HCT116 (cell line): ENCODE measurements around the gene MBNL2. TPM values are rescaled to one million over a fixed set of nuclear protein-coding genes. Genes with fewer than 3 reads are reported as not detected.

Experiments
- ATAC-seq: fragments of 200-7000 bp; cut with Tn5 transposase; 2 replicates; pipeline ENCODE4 v1.9.1; 2020; ENCODE audit warnings: mild to moderate bottlenecking, moderate library complexity
- BruUV-seq: library from RNA; stranded (reverse); fragments of 400-500 nt; replicated peaks from 2 replicates; lab custom pipeline; 2021; lab: Mats Ljungman, UMichigan
- CTCF ChIA-PET: fragments of 300-600 bp; sonication (Branson Sonifier 250); formaldehyde crosslinking; loops from one replicate; lab custom pipeline; 2021; ENCODE audit warnings: antibody characterized with exemption; lab: Charles Lee
- POLR2A ChIA-PET: fragments of 300-600, 350-600 bp; sonication (Branson Sonifier 250); formaldehyde crosslinking; loops from one replicate; lab custom pipeline; 2021; ENCODE audit warnings: antibody characterized with exemption; lab: Charles Lee
- RAD21 ChIA-PET, 2 experiments: fragments of 300-600 bp; sonication (Branson Sonifier 250); formaldehyde crosslinking; loops; one replicate each; lab custom pipeline; 2023; ENCODE audit warnings: low total read pairs in 2 of 2; ENCODE audit not compliant: uncharacterized antibody in 2 of 2, unreplicated experiment in 2 of 2, low non-redundant PET in 1 of 2; lab: Charles Lee
- DNase-seq: peaks from one replicate; pipeline ENCODE4 v3.0.0-alpha.2; 2010; ENCODE audit warnings: low read depth, low spot score
- H2AFZ ChIP-seq: fragments of 200-600 bp; shearing (Covaris generic), sonication (generic); 2 replicates; pipeline ENCODE4 v1.6.1; 2017; ENCODE audit warnings: low read depth, mixed run types, mixed read lengths, antibody characterized with exemption, low read length; ENCODE audit not compliant: poor library complexity, severe bottlenecking
- H3K27ac ChIP-seq: 2 replicates; pipeline ENCODE4 v1.5.1; 2012; ENCODE audit warnings: low read depth, low read length
- H3K27me3 ChIP-seq: fragments of 200-600 bp; sonication (generic); 2 replicates; pipeline ENCODE4 v1.6.1; 2016; ENCODE audit warnings: mixed run types, low read length, mixed read lengths; ENCODE audit not compliant: insufficient read depth
- H3K36me3 ChIP-seq, 2 experiments: fragments of 200-500 bp in 1 of 2; fragments of 200-600 bp in 1 of 2; sonication (Bioruptor generic) in 1 of 2; sonication (generic) in 1 of 2; 2 replicates each; pipeline versions ENCODE4 v1.5.1 to v1.6.1; 2014 to 2016; ENCODE audit warnings: low read length in 2 of 2, inconsistent platforms in 1 of 2, mixed read lengths in 1 of 2, mixed run types in 1 of 2; ENCODE audit not compliant: insufficient read depth in 2 of 2, control insufficient read depth in 1 of 2
- H3K4me1 ChIP-seq, 2 experiments: fragments of 200-600 bp in 1 of 2; sonication (generic) in 1 of 2; 2 replicates each; pipeline versions ENCODE4 v1.5.1 to v1.6.1; 2012 to 2017; ENCODE audit warnings: low read length in 2 of 2, inconsistent platforms in 1 of 2, mild to moderate bottlenecking in 1 of 2, mixed read lengths in 1 of 2, mixed run types in 1 of 2, moderate library complexity in 1 of 2; ENCODE audit not compliant: insufficient read depth in 2 of 2, control insufficient read depth in 1 of 2
- H3K4me2 ChIP-seq: fragments of 200-600 bp; sonication (generic); 2 replicates; pipeline ENCODE4 v1.6.1; 2017; ENCODE audit warnings: mixed run types, low read length, mixed read lengths
- H3K4me3 ChIP-seq, 2 experiments: fragments of 200-600 bp in 1 of 2; sonication (generic) in 1 of 2; replicated peaks in 1 of 2; 2 replicates each; pipeline ENCODE4 v1.5.1; 2011 to 2016; ENCODE audit warnings: low read length in 2 of 2, control low read depth in 1 of 2, low read depth in 1 of 2, mild to moderate bottlenecking in 1 of 2, mixed read lengths in 1 of 2, mixed run types in 1 of 2
- H3K79me2 ChIP-seq: fragments of 200-600 bp; sonication (generic); 2 replicates; pipeline ENCODE4 v1.6.1; 2017; ENCODE audit warnings: mild to moderate bottlenecking, mixed run types, low read length, moderate library complexity, mixed read lengths; ENCODE audit not compliant: insufficient read depth
- H3K9ac ChIP-seq: fragments of 200-600 bp; sonication (generic); 2 replicates; pipeline ENCODE4 v1.6.1; 2016; ENCODE audit warnings: low read length, mixed read lengths
- H3K9me2 ChIP-seq: fragments of 200-600 bp; sonication (generic), shearing (Covaris generic); 2 replicates; pipeline ENCODE4 v1.6.1; 2017; ENCODE audit warnings: mixed run types, mild to moderate bottlenecking, moderate library complexity; ENCODE audit not compliant: insufficient read depth
- H3K9me3 ChIP-seq, 2 experiments: fragments of 200-500 bp in 1 of 2; fragments of 200-600 bp in 1 of 2; sonication (Bioruptor generic) in 1 of 2; sonication (generic) in 1 of 2; 2 replicates each; pipeline ENCODE4 v1.6.1; 2014 to 2017; ENCODE audit warnings: low read length in 2 of 2, mixed read lengths in 2 of 2, inconsistent platforms in 1 of 2, low read depth in 1 of 2, mild to moderate bottlenecking in 1 of 2, mixed run types in 1 of 2, moderate library complexity in 1 of 2; ENCODE audit not compliant: control insufficient read depth in 1 of 2, insufficient read depth in 1 of 2
- H4K20me1 ChIP-seq: fragments of 200-600 bp; sonication (generic), shearing (Covaris generic); 2 replicates; pipeline ENCODE4 v1.6.1; 2017; ENCODE audit warnings: mixed run types, mild to moderate bottlenecking, moderate library complexity; ENCODE audit not compliant: insufficient read depth
- CBX3 ChIP-seq: IDR thresholded peaks from 2 replicates; pipeline ENCODE4 v1.6.1; 2012; ENCODE audit warnings: low read depth
- CEBPB ChIP-seq: IDR thresholded peaks from 2 replicates; pipeline ENCODE4 v1.6.1; 2012; ENCODE audit warnings: low read depth
- EZH2phosphoT487 ChIP-seq: fragments of 200-600 bp; IDR thresholded peaks from 2 replicates; pipeline ENCODE4 v1.6.1; 2018; ENCODE audit warnings: antibody characterized with exemption, borderline replicate concordance
- POLR2AphosphoS5 ChIP-seq: IDR thresholded peaks from 2 replicates; pipeline ENCODE4 v1.6.1; 2011; ENCODE audit warnings: mild to moderate bottlenecking, low read depth, low read length, moderate library complexity
- SIN3A ChIP-seq: IDR thresholded peaks from 2 replicates; pipeline ENCODE4 v1.6.1; 2012; ENCODE audit warnings: low read depth
- intact Hi-C: fragments of 100-400 bp; cut with micrococcal nuclease; formaldehyde crosslinking; loops from 2 replicates; pipeline ENCODE4 v1.10.0; 2022
- total RNA-seq: library from RNA; stranded (reverse); gene quantifications from one replicate; pipeline ENCODE4 v1.2.1, GENCODE V29; 2021; ENCODE audit not compliant: unreplicated experiment
- TF ChIP-seq, protein P1 (sequence below): IDR thresholded peaks from 2 replicates; pipeline ENCODE4 v1.6.1; 2011; ENCODE audit warnings: mild to moderate bottlenecking, low read length, moderate library complexity; ENCODE audit not compliant: insufficient replicate concordance; ENCODE audit errors: extremely low read depth
- TF ChIP-seq, protein P2 (sequence below), 3 experiments: fragments of 200-600 bp in 1 of 3; sonication (generic) in 1 of 3; IDR thresholded peaks in 2 of 3; conservative IDR thresholded peaks in 1 of 3; 2 replicates each; pipeline ENCODE4 v1.5.1; 2012 to 2017; ENCODE audit warnings: low read depth in 2 of 3, low read length in 2 of 3, antibody characterized with exemption in 1 of 3, borderline replicate concordance in 1 of 3, control low read depth in 1 of 3, mild to moderate bottlenecking in 1 of 3, mixed read lengths in 1 of 3, mixed run types in 1 of 3, moderate library complexity in 1 of 3; ENCODE audit not compliant: insufficient read depth in 1 of 3
- TF ChIP-seq, protein P3 (sequence below): IDR thresholded peaks from 2 replicates; pipeline ENCODE4 v1.6.1; 2012

The MBNL2 gene
- total RNA-seq, 1 experiment from 2014 or later, result 73.9 TPM

DNA sequence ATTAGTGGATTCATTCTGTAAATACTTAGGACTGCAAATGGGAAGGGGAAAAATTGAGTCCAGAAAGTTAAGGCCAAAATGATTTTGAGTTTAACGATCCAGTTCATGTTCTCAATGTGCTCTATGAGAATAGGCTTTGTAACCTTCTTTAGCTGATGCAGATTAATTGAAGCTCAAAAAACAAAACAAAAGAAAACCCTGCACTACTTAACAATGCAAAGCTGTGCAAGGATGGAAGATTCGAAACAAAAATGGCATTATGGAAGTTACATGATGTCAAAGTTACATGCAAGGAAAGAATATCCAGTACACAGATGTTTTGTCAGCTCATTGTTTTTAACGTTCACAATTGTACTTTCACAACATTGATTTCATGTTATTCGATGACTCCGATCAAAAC is 132.7 kb downstream of the MBNL2 start:
- H2AFZ ChIP-seq, result no peak overlapping the region
- H3K36me3 ChIP-seq, result peaks cover 4 to 20% of the 10 kb centered on the region in 2 experiments; a peak in 3 of 4 replicates
- BruUV-seq, result no TSS peak
- no peak overlapping the region for H3K4me3 ChIP-seq
- H3K4me2 ChIP-seq, result no peak overlapping the region
- H3K4me1 ChIP-seq, result no peaks in the 10 kb centered on the region
- ChIA-PET CTCF (interaction anchor here (1.3 kb wide), 2 partner anchors 245 to 337 kb away, joined by 3 read pairs; no protein-coding TSS in a partner anchor), RAD21 (no interaction called here), POLR2A (no interaction called here)
- no peaks in the 10 kb centered on the region for H4K20me1 ChIP-seq
- intact Hi-C loops, result loop anchor here (5.0 kb wide), 1 partner anchor 133 kb away; the partner anchor contains the start of gene MBNL2
- H3K9me3 ChIP-seq, result 0 out of 4 replicates have a peak, but pooled peaks cover 0 to 4% of the 10 kb centered on the region in 2 experiments
- DNase-seq (no peak), ATAC-seq (no peak)
- H3K79me2 ChIP-seq, result no peaks in the 10 kb centered on the region
- no peaks in the 10 kb centered on the region for H3K9me2 ChIP-seq
- TF ChIP-seq, protein P1, sequence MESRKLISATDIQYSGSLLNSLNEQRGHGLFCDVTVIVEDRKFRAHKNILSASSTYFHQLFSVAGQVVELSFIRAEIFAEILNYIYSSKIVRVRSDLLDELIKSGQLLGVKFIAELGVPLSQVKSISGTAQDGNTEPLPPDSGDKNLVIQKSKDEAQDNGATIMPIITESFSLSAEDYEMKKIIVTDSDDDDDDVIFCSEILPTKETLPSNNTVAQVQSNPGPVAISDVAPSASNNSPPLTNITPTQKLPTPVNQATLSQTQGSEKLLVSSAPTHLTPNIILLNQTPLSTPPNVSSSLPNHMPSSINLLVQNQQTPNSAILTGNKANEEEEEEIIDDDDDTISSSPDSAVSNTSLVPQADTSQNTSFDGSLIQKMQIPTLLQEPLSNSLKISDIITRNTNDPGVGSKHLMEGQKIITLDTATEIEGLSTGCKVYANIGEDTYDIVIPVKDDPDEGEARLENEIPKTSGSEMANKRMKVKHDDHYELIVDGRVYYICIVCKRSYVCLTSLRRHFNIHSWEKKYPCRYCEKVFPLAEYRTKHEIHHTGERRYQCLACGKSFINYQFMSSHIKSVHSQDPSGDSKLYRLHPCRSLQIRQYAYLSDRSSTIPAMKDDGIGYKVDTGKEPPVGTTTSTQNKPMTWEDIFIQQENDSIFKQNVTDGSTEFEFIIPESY, result no peak
- TF ChIP-seq POLR2AphosphoS5 (no peak), EZH2phosphoT487 (no peak), CEBPB (no peak), SIN3A (no peak), CBX3 (no peak)
- TF ChIP-seq, protein P2, sequence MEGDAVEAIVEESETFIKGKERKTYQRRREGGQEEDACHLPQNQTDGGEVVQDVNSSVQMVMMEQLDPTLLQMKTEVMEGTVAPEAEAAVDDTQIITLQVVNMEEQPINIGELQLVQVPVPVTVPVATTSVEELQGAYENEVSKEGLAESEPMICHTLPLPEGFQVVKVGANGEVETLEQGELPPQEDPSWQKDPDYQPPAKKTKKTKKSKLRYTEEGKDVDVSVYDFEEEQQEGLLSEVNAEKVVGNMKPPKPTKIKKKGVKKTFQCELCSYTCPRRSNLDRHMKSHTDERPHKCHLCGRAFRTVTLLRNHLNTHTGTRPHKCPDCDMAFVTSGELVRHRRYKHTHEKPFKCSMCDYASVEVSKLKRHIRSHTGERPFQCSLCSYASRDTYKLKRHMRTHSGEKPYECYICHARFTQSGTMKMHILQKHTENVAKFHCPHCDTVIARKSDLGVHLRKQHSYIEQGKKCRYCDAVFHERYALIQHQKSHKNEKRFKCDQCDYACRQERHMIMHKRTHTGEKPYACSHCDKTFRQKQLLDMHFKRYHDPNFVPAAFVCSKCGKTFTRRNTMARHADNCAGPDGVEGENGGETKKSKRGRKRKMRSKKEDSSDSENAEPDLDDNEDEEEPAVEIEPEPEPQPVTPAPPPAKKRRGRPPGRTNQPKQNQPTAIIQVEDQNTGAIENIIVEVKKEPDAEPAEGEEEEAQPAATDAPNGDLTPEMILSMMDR (IDR thresholded peaks at IDR 0.05 in 2 of 3, conservative IDR thresholded peaks at IDR 0.05 in 1 of 3; ENCODE audit: borderline replicate concordance in 1 of 3, insufficient read depth in 1 of 3, low read depth in 2 of 3, low read length in 2 of 3), result no peak
- TF ChIP-seq, protein P3, sequence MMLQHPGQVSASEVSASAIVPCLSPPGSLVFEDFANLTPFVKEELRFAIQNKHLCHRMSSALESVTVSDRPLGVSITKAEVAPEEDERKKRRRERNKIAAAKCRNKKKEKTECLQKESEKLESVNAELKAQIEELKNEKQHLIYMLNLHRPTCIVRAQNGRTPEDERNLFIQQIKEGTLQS, result no peak
- H3K27me3 ChIP-seq, result no peaks in the 10 kb centered on the region
- no peak overlapping the region for H3K9ac ChIP-seq
- no peak overlapping the region for H3K27ac ChIP-seq
